HG03520 (cell line): ENCODE measurements around the gene PRKAR1B.

Experiments used
- ATAC-seq: cut with Tn5 transposase; IDR thresholded peaks from one replicate; pipeline ENCODE4 v1.9.1; 2021; ENCODE audit warnings: mild to moderate bottlenecking, moderate library complexity; ENCODE audit not compliant: unreplicated experiment

PRKAR1B gene

GRCh38 chr7:727104-727805 is at the start of gene PRKAR1B:
TSS of gene PRKAR1B (minus strand) at chr7:727281. CDS start at chr7:711505, 15,776 bp downstream.
- ATAC-seq, result peak; percentile 41

GRCh38 chr7:776381-776780 is 49.3 kb upstream of the PRKAR1B start:
- no peak for ATAC-seq

DNA sequence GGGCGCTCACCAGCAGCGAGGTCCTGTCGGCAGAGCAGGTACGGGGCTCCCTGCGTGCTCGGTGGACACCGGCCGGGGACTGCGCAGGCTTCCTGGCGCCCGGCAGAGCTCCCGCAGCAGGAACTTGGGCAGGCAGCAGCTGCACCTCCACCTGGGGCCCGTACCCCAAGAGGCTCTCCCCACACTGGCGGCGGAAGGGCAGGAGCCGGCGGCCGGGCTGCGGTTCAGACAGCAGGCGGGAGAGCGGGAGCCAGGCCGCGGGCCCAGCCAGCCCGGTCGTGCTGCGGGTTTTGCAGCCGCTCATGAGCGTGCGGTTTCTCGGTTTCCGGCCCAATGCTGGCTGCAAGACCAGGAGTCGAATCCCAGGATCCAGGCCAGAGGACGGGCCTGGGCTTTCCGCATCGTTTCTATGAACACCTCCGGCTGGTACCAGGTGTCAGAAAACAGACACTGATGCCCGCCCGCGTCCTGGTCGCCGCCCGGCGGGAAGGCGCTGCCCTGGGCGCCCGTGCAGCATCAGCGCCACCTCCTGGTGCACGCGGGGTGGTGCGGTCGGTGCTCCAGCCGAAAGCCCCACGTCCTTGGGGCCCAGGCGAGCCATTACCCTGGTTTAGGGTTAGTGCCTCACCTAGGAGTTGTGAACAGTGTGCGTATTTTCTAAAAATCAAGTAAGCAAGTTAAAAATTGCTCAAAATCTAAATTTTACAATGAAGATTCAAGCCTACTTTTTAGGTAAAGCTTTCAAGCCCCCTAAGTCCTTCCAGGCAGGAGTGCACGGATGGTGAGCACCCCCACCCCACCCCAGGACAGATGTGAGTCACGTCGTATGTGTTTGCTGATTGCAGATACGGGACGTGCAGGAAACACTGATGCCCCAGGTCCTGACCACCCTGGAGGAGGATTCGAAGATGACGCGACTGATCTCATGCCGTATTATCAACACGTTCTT is 47.4 kb upstream of the PRKAR1B start:
- peak; percentile 46 for ATAC-seq

- no peak for ATAC-seq
Measured at GRCh38 chr7:773622-773915, 46.5 kb upstream of the PRKAR1B start.

GRCh38 chr7:772861-773621 is 46.0 kb upstream of the PRKAR1B start:
- ATAC-seq, result no peak

DNA sequence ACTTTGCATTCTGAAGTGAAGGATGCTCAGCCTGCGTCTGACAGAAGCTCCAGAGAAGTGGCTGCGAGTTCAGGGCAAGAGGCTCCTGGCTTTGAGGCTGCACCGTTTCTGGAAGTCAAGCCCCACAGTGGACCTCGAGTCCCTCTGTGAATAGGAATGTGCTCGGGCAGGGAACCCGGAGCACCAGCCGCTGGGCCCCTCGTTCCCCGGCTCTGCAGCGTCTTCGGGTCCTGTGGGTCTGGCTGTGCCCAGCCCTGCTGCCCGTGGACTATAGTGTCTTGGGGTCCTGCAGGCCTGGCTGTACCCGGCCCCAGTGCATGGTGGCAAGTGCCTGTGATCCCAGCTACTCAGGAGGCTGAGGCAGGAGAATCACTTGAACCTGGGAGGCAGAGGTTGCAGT is 45.3 kb upstream of the PRKAR1B start:
- ATAC-seq, result no peak

DNA sequence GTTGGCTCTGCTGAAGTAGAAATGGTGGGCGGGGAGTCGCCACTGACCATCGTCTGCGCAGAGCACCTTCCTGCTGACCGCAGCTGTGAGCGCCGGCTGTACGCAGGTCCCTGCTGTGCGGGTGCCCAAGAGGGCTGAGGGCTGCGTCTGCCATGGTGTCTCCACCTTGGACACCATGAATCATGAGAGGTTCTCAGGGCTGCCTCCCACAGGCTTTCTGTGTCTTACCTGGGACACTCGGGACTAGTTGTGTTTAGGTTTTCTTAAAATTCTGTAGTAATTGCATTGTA is 44.9 kb upstream of the PRKAR1B start:
- ATAC-seq, result no peak

GRCh38 chr7:771234-772004 is 44.3 kb upstream of the PRKAR1B start:
- no peak for ATAC-seq

- no peak for ATAC-seq
Measured at GRCh38 chr7:770741-771166, 43.7 kb upstream of the PRKAR1B start.

GRCh38 chr7:770336-770735 is 43.3 kb upstream of the PRKAR1B start:
- ATAC-seq, result no peak

DNA sequence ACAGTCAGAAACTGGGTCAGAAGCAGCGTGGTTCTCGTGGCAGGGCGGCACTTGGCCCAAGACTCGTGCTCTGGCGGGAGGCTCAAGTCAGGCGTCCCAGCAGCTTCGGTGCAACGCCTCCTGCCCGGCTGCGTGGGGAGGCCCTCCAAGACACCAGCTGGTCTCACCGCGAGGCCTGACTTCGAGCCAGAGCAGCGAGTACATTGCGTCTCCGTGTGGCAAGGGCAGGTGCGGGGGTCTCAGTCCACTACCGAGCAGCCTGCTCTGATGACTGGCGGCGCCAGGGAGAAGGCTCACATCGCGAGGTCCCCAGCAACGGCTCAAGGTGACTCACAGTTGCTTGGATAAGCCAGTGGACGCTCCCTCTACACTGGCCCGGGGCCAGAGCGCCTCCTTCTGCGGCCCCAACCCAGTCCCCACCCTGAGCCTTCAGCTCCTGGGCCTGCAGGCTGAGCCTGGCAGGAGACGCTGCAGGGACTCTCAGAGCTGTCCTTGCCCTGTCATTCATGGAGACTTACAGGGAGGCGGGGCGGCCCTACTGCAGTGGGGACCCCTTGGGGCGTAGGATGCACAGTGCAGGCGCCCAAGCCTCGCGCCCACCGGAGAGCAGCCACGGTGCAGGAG is 41.9 kb upstream of the PRKAR1B start:
- ATAC-seq, result no peak

DNA sequence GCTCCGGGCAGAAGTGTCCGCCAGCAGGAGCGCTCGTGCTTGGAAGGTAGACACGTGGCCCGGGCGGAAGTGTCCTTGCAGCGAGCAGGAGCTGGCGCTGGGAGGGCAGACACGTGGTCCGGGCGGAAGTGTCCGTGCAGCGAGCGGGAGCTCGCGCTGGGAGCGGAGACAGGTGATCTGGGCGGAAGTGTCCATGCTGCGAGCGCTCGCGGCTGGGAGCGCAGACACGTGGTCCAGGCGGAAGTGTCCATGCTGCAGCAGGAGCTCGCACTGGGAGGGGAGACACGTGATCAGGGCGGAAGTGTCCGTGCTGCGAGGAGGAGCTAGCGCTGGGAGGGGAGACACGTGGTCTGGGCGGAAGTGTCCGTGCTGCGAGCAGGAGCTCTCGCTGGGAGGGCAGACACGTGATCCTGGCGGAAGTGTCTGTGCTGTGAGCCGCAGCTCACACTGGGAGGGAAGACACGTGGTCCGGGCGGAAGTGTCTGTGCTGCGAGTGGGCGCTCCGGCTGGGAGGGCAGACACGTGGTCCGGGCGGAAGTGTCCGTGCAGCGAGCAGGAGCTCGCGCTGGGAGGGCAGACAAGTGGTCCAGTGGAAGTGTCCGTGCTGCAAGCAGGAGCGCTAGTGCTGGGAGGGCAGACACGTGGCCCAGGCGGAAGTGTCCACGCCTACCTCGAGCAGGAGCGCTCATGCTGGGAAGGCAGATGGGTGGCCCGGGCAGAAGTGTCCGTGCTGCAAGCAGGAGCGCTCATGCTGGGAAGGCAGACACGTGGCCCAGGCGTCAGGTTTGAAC is 41.1 kb upstream of the PRKAR1B start:
- ATAC-seq, result no peak

DNA sequence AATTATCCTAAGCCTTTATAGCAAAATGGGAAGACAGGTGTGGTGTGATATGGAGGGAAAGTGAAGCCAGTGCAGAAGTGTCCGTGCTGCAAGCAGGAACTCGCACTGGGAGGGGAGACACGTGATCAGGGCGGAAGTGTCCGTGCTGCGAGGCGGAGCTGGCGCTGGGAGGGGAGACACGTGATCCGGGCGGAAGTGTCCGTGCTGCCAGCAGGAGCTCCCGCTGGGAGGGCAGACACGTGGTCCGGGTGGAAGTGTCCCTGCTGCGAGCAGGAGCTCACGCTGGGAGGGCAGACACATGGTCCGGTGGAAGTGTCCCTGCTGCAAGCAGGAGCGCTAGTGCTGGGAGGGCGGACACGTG is 40.5 kb upstream of the PRKAR1B start:
- ATAC-seq, result no peak

GRCh38 chr7:765383-765782 is 38.3 kb upstream of the PRKAR1B start:
- ATAC-seq, result no peak

DNA sequence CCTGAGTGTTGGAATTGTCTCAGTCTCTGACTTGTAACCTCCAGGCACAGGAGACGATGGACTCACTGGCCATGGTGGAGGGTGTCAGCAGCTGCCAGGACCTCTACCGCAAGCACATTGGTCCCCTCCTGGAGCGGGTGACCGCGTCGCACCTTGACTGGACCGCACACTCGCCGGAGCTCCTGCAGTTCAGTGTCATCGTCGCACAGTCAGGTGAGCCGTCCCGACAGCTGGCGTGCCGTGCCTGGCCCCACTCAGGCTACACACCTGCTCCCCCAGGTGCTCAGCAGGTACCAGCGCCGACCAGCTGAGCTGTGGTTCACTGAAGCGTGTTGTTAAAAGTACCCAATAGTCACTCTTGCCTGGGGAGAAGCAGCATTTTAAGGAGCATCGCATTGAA is 36.7 kb upstream of the PRKAR1B start:
- no peak for ATAC-seq

DNA sequence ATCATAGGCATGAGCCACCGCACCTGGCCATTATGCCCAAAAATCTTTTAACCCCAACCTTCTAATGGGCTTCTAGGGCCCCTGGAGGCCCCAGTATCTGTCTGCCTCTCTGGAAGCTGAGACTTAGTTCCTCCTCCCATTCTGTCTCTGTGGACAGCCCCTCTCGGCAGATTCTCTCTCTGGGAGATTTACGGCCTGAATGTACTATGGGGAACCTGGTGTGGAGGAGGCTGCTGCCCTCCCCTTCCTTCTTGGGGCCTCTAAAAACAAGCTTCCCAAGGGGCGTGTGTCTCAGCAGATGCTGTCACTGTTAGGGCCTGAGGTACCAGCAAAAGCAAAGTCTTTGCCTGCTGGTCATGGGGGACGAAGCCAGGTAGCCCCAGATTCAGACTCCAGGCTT is 35.8 kb upstream of the PRKAR1B start:
- ATAC-seq, result no peak

DNA sequence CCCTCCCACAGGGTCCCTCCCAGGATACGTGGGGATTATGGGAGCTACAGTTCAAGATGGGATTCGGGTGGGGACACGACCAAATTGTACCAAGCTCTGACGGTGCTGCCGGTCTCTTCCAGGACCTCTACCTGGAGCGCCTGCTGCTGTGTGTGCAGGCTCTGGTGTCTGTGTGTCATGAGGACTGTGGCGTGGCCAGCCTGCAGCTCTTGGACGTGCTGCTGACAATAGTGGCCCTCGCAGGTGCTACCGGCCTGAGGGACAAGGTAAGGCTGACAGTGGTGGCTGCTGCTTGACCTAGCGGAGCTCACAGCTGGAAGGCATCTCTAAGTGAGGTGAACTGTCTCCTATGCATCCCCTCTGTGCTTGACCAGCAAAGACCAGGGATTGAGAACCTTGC is 34.5 kb upstream of the PRKAR1B start:
- ATAC-seq, result no peak

DNA sequence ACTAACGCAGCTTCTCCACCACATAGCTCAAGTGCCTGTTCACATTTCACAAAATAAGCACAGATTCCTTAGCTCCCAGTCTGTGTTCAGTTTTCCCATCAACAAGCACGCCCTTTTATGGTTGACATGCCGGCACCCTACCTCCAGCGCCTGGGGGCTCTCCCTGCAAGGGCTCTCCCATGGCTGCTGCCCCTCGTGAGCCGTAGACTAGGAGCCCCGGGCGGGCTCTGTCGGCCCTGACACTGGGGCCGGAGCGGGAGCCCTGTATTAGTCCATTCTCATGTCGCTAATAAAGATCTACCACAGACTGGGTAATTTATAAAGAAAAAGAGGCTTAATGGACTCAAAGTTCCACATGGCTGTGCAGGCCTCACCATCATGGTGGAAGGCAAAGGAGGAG is 34.0 kb upstream of the PRKAR1B start:
- no peak for ATAC-seq

- ATAC-seq, result no peak
Measured at GRCh38 chr7:760006-760405, 32.9 kb upstream of the PRKAR1B start.

DNA sequence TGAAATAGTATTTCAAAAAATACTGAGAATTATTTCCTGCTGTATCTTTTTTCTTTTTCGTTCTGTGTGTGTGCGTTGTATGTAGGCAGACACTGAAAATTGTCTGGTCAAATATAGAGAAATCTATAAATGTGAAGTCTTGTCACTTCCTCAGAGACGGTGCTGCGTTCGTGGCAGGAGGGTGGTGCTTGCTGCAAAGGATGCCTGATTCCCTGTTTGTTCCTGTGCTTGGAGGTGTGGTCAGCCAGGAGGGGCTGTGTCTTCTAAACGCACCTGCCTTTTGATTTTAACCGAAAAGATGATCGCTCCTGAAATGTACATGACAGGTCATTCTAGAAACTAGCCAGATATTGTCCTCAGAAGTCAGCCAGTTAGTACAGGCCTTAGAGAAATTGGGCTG is 32.5 kb upstream of the PRKAR1B start:
- ATAC-seq, result no peak
